GM19025 (cell line): ENCODE data around the gene GPX3.

Experiments used
- ATAC-seq: cut with Tn5 transposase; IDR thresholded peaks from one replicate; pipeline ENCODE4 v1.9.1; 2021; ENCODE audit warnings: mild to moderate bottlenecking, low read depth, moderate library complexity; ENCODE audit not compliant: unreplicated experiment

Gene GPX3

GRCh38 chr5:151075698-151076331 lies 55.4 kb downstream of the GPX3 start:
- ATAC-seq: no peak

GRCh38 chr5:151076616-151077015 lies 56.2 kb downstream of the GPX3 start:
- ATAC-seq: no peak

GRCh38 chr5:151077419-151077818 lies 57.0 kb downstream of the GPX3 start:
- ATAC-seq: no peak

GRCh38 chr5:151077967-151078366 lies 57.6 kb downstream of the GPX3 start:
- ATAC-seq: no peak
